ENCODE measurements around the gene PPP6R1. TPM values are rescaled to one million over a fixed set of nuclear protein-coding genes. Genes with fewer than 3 reads are reported as not detected.

The PPP6R1 gene
- total and polyA plus RNA-seq, 2 of the 13 experiments (the other 11 are each of a cell fraction or from before 2014, with no cell fraction given) = 25.8 to 54.0 TPM

- TF ChIP-seq SP2 (CRISPR knock-in tag; IDR thresholded peaks at IDR 0.05) = peak; percentile 71
- TF ChIP-seq RCOR2 (CRISPR knock-in tag; IDR thresholded peaks at IDR 0.05) = no peak
- TF ChIP-seq RFX3 (CRISPR knock-in tag; IDR thresholded peaks at IDR 0.05) = peak; percentile 88
- no peak for TF ChIP-seq ZNF547 (CRISPR knock-in tag; IDR thresholded peaks at IDR 0.05)
- TF ChIP-seq CREBL2 (CRISPR knock-in tag; IDR thresholded peaks at IDR 0.05; ENCODE audit: borderline replicate concordance) = no peak
- TF ChIP-seq KAT2B (IDR thresholded peaks at IDR 0.05; ENCODE audit: borderline replicate concordance, low read depth, low read length) = no peak
- peak; percentile 59 for TF ChIP-seq ETV5 (CRISPR knock-in tag; IDR thresholded peaks at IDR 0.05; ENCODE audit: borderline replicate concordance)
- peak; percentile 49 for TF ChIP-seq ZFY (CRISPR knock-in tag; IDR thresholded peaks at IDR 0.05)
- no peak for TF ChIP-seq ZNF512B (CRISPR knock-in tag; IDR thresholded peaks at IDR 0.05; ENCODE audit: borderline replicate concordance)
- TF ChIP-seq HOXA9 (CRISPR knock-in tag; IDR thresholded peaks at IDR 0.05; ENCODE audit: borderline replicate concordance) = no peak
- peak; percentile 55; the same call in 1 of the 2 replicates for TF ChIP-seq ZNF143 (CRISPR knock-in tag; IDR thresholded peaks at IDR 0.05)
- no peak for TF ChIP-seq POLR2AphosphoS2 (IDR thresholded peaks at IDR 0.05; ENCODE audit: low read depth, low read length)
- TF ChIP-seq ZBTB4 (CRISPR knock-in tag; IDR thresholded peaks at IDR 0.05; ENCODE audit: borderline replicate concordance) = 0 out of 2 replicates have a peak, but pooled peaks have one; percentile 23
- TF ChIP-seq ZNF691 (CRISPR knock-in tag; IDR thresholded peaks at IDR 0.05; ENCODE audit: borderline replicate concordance, low read depth) = no peak; the same call in 1 of the 2 replicates
- no peak for TF ChIP-seq NFKBIZ (CRISPR knock-in tag; IDR thresholded peaks at IDR 0.05)
- TF ChIP-seq ZNF550 (CRISPR knock-in tag; IDR thresholded peaks at IDR 0.05; ENCODE audit: borderline replicate concordance) = no peak
- TF ChIP-seq BHLHE40 (IDR thresholded peaks at IDR 0.05; ENCODE audit: low read length) = peak; percentile 46; the same call in 1 of the 2 replicates
- no peak for TF ChIP-seq THYN1 (CRISPR knock-in tag; IDR thresholded peaks at IDR 0.05; ENCODE audit: borderline replicate concordance, low read depth)
- peak; percentile 71; the same call in 1 of the 2 replicates for TF ChIP-seq ZNF788 (CRISPR knock-in tag; IDR thresholded peaks at IDR 0.05; ENCODE audit: borderline replicate concordance)
- TF ChIP-seq, protein P1, sequence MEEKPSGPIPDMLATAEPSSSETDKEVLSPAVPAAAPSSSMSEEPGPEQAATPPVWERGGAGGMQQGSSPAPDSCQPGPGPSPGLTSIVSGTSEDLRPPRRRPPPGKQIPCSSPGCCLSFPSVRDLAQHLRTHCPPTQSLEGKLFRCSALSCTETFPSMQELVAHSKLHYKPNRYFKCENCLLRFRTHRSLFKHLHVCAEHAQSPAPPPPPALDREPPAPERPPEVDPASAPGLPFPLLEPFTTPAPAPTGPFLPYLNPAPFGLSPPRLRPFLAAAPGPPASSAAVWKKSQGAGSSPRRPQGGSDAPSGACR (CRISPR knock-in tag; IDR thresholded peaks at IDR 0.05) = peak; percentile 61; the same call in 1 of the 2 replicates
- TF ChIP-seq ZNF841 (CRISPR knock-in tag; IDR thresholded peaks at IDR 0.05; ENCODE audit: borderline replicate concordance) = no peak
Measured at GRCh38 chr19:55279770-55280643, 21.2 kb upstream of the PPP6R1 start, which contains the start of gene HSPBP1 (continued).
